ENCODE results near the gene ZNF562.
"Not testable (repeated sequence)": the region's sequence is repeated elsewhere in the genome, so short reads cannot be mapped to it uniquely, and the experiment has no call there.

DNA sequence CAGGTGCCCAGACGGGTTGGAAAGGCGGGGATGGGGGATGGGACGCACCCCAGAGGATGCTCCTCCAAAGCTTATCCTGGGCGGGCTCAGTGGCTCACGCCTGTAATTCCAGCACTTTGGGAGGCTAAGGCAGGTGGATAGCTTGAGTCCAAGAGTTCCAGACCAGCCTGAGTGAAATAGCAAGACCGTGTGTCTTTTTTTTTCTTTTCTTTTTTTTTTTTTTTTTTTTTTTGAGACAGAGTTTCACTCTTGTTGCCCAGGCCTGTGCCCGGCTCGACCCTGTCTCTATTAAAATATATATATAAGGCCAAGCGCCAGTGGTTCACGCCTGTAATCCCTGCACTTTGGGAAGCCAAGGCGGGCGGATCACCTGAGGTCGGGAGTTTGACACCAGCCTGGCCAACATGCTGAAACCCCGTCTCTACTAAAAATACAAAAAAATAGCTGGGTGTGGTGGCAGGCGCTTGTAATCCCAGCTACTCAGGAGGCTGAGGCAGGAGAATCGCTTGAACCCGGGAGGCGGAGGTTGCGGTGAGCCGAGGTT, 530 bp upstream of the ZNF562 start:
- TF ChIP-seq, protein P1, sequence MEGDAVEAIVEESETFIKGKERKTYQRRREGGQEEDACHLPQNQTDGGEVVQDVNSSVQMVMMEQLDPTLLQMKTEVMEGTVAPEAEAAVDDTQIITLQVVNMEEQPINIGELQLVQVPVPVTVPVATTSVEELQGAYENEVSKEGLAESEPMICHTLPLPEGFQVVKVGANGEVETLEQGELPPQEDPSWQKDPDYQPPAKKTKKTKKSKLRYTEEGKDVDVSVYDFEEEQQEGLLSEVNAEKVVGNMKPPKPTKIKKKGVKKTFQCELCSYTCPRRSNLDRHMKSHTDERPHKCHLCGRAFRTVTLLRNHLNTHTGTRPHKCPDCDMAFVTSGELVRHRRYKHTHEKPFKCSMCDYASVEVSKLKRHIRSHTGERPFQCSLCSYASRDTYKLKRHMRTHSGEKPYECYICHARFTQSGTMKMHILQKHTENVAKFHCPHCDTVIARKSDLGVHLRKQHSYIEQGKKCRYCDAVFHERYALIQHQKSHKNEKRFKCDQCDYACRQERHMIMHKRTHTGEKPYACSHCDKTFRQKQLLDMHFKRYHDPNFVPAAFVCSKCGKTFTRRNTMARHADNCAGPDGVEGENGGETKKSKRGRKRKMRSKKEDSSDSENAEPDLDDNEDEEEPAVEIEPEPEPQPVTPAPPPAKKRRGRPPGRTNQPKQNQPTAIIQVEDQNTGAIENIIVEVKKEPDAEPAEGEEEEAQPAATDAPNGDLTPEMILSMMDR (IDR thresholded peaks at IDR 0.05) = not testable (repeated sequence)
- not testable (repeated sequence) for TF ChIP-seq POLR2AphosphoS5 (IDR thresholded peaks at IDR 0.05); POLR2A (IDR thresholded peaks at IDR 0.05; ENCODE audit: low read depth); EP300 (IDR thresholded peaks at IDR 0.05)
